RPMI7951 (cell line): ENCODE measurements around the gene CISD1. TPM values are rescaled to one million over a fixed set of nuclear protein-coding genes. Genes with fewer than 3 reads are reported as not detected.

Experiments
- DNase-seq: peaks from one replicate; pipeline ENCODE4 v3.0.0-alpha.2; 2012; ENCODE audit warnings: low read depth
- total RNA-seq: library from RNA; depleted of rRNA; stranded (reverse); fragments of >200 nt; shearing (Covaris generic); gene quantifications from 2 replicates; pipeline ENCODE4 v1.2.3, GENCODE V29; 2014

Gene CISD1
- total RNA-seq, 1 experiment from 2014 or later: 54.5 TPM

- DNase-seq: no peak
Measured at GRCh38 chr10:58265249-58265648, 3.7 kb upstream of the CISD1 start.

GRCh38 chr10:58266003-58266825 lies 2.7 kb upstream of the CISD1 start:
- peak; percentile 55 for DNase-seq

GRCh38 chr10:58266826-58267712 lies 1.9 kb upstream of the CISD1 start:
- peak; percentile 62 for DNase-seq

- DNase-seq: peak; percentile 90
Measured at GRCh38 chr10:58267713-58268453, 1.1 kb upstream of the CISD1 start, which contains the start of gene IPMK. Gene IPMK, minus strand, starts transcription at chr10:58267894. Its CDS starts 283 bp downstream, at chr10:58267611.

GRCh38 chr10:58268454-58268945 lies 462 bp upstream of the CISD1 start:
- DNase-seq: no peak

- no peak for DNase-seq
Measured at GRCh38 chr10:58269782-58270290, 874 bp downstream of the CISD1 start.

GRCh38 chr10:58275261-58275660 lies 6.3 kb downstream of the CISD1 start:
- DNase-seq: no peak

- DNase-seq: no peak
Measured at GRCh38 chr10:58275908-58276307, 6.9 kb downstream of the CISD1 start.

- no peak for DNase-seq
Measured at GRCh38 chr10:58278274-58278961, 9.5 kb downstream of the CISD1 start.

- no peak for DNase-seq
Measured at GRCh38 chr10:58278962-58279307, 10.0 kb downstream of the CISD1 start.

GRCh38 chr10:58280477-58280876 lies 11.5 kb downstream of the CISD1 start:
- DNase-seq: peak; percentile 73

GRCh38 chr10:58281092-58281752 lies 12.3 kb downstream of the CISD1 start:
- DNase-seq: peak; percentile 32

GRCh38 chr10:58282615-58283014 lies 13.7 kb downstream of the CISD1 start:
- DNase-seq: no peak

GRCh38 chr10:58291538-58292174 lies 22.7 kb downstream of the CISD1 start:
- DNase-seq: peak; percentile 50

- DNase-seq: no peak
Measured at GRCh38 chr10:58293989-58294388, 25.0 kb downstream of the CISD1 start.

GRCh38 chr10:58299580-58299979 lies 30.6 kb downstream of the CISD1 start:
- peak; percentile 47 for DNase-seq

GRCh38 chr10:58300676-58301075 lies 31.7 kb downstream of the CISD1 start:
- no peak for DNase-seq

GRCh38 chr10:58302254-58302653 lies 33.3 kb downstream of the CISD1 start:
- DNase-seq: no peak

- no peak for DNase-seq
Measured at GRCh38 chr10:58304099-58304633, 35.2 kb downstream of the CISD1 start.

GRCh38 chr10:58305821-58306220 lies 36.9 kb downstream of the CISD1 start:
- DNase-seq: no peak
